Keratinocyte (primary cell): Measurements from ENCODE around the gene PPL.

Experiments used
- EZH2 ChIP-seq: IDR thresholded peaks from one replicate; pipeline ENCODE4 v1.6.1; 2012; ENCODE audit warnings: inconsistent platforms, mild to moderate bottlenecking, low read length, moderate library complexity
- TF ChIP-seq, protein P1 (sequence below), 3 experiments: IDR thresholded peaks in 1 of 3; conservative IDR thresholded peaks in 1 of 3; optimal IDR thresholded peaks in 1 of 3; 2 replicates in 2 of 3; 3 replicates in 1 of 3; pipeline versions ENCODE3 to v1.5.1; 2011; ENCODE audit warnings: low read length in 3 of 3, mild to moderate bottlenecking in 3 of 3, moderate library complexity in 2 of 3, control low read depth in 1 of 3, inconsistent platforms in 1 of 3; ENCODE audit not compliant: insufficient read depth in 2 of 3; ENCODE audit errors: extremely low read depth in 1 of 3

DNA sequence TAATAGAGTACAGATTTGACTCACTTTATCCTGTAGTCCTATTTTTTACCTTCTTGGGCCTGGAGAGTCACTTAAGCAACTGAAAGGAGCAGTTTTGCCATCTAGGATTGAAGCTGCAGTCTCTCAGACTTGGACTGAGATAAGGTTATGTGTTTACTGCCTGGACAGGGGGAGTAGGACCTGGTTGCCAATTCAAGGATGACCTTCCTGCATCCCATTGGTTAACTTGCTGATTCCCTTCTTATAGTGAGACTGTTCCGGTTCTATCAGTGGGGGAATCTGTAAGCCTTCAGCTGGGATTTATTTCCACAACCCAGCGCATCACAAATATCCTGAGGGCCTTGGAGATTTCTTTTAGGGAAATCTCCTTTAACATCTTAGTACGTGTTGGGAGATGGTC is 86.7 kb downstream of the PPL start:
- TF ChIP-seq, protein P1, sequence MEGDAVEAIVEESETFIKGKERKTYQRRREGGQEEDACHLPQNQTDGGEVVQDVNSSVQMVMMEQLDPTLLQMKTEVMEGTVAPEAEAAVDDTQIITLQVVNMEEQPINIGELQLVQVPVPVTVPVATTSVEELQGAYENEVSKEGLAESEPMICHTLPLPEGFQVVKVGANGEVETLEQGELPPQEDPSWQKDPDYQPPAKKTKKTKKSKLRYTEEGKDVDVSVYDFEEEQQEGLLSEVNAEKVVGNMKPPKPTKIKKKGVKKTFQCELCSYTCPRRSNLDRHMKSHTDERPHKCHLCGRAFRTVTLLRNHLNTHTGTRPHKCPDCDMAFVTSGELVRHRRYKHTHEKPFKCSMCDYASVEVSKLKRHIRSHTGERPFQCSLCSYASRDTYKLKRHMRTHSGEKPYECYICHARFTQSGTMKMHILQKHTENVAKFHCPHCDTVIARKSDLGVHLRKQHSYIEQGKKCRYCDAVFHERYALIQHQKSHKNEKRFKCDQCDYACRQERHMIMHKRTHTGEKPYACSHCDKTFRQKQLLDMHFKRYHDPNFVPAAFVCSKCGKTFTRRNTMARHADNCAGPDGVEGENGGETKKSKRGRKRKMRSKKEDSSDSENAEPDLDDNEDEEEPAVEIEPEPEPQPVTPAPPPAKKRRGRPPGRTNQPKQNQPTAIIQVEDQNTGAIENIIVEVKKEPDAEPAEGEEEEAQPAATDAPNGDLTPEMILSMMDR (optimal IDR thresholded peaks at IDR 0.05 in 1 of 3, IDR thresholded peaks at IDR 0.05 in 1 of 3, conservative IDR thresholded peaks at IDR 0.05 in 1 of 3; ENCODE audit: extremely low read depth in 1 of 3, insufficient read depth in 2 of 3, low read length in 3 of 3), result no peak
- no peak for TF ChIP-seq EZH2
